ENCODE results near the gene SF3A2.

DNA sequence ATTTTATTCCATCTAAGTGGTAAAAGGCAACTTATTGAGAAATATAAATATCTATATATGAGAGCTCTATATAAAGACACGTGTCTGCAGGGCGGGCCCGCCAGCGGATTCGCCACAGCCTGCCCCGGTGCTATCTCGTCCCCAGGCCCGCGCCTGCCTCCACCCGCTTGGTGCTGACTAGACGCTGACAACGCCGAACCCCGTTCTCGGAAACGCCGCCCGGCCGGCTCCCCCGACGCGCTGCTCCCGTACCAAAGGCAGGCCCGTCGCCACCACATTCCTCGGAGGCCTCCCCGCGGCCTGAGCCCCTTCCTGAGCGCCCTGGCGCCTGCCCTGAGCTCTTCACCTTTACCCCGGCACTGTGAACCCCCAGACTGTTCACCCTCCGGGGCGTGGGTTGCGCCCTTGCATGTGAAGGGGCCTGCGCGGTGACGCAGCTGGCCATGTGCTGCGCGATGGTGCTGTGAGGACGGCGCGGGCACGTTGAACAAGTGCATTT is 6.5 kb upstream of the SF3A2 start:
- TF ChIP-seq, protein P1, sequence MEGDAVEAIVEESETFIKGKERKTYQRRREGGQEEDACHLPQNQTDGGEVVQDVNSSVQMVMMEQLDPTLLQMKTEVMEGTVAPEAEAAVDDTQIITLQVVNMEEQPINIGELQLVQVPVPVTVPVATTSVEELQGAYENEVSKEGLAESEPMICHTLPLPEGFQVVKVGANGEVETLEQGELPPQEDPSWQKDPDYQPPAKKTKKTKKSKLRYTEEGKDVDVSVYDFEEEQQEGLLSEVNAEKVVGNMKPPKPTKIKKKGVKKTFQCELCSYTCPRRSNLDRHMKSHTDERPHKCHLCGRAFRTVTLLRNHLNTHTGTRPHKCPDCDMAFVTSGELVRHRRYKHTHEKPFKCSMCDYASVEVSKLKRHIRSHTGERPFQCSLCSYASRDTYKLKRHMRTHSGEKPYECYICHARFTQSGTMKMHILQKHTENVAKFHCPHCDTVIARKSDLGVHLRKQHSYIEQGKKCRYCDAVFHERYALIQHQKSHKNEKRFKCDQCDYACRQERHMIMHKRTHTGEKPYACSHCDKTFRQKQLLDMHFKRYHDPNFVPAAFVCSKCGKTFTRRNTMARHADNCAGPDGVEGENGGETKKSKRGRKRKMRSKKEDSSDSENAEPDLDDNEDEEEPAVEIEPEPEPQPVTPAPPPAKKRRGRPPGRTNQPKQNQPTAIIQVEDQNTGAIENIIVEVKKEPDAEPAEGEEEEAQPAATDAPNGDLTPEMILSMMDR (conservative IDR thresholded peaks at IDR 0.05; ENCODE audit: low read length) = no peak
- TF ChIP-seq EZH2phosphoT487 (IDR thresholded peaks at IDR 0.05; ENCODE audit: borderline replicate concordance, low read depth, low read length) = no peak

Measured in OCI-LY7 (cell line).